Uterus (tissue), 4 donors: ENCODE data around the gene MEMO1. TPM values are rescaled to one million over a fixed set of nuclear protein-coding genes. Genes with fewer than 3 reads are reported as not detected.
"Not testable (repeated sequence)": the region's sequence is repeated elsewhere in the genome, so short reads cannot be mapped to it uniquely, and the experiment has no call there.

Experiments
- DNase-seq, 2 donors: peaks; one replicate each; pipeline ENCODE4 v3.0.0-alpha.2; 2019 to 2020
- H3K27ac ChIP-seq, 2 donors: fragments of 200-600 bp; sonication (generic); 1 replicate in 1 of 2; 2 replicates in 1 of 2; pipeline ENCODE4 v1.5.1; 2016 to 2018
- H3K27me3 ChIP-seq, 2 donors: fragments of 200-600 bp; sonication (generic); one replicate each; pipeline ENCODE4 v1.5.1; 2018 to 2019; ENCODE audit warnings: control low read depth in 1 of 2
- H3K36me3 ChIP-seq, 2 donors: fragments of 200-600 bp; sonication (generic); one replicate each; pipeline ENCODE4 v1.5.1; 2019; ENCODE audit warnings: control low read depth in 1 of 2
- H3K4me1 ChIP-seq, 2 donors: fragments of 200-600 bp; sonication (generic); one replicate each; pipeline ENCODE4 v1.5.1; 2018 to 2019; ENCODE audit warnings: control low read depth in 1 of 2
- H3K4me3 ChIP-seq, 2 donors: fragments of 200-600 bp; sonication (generic); 1 replicate in 1 of 2; 2 replicates in 1 of 2; pipeline ENCODE4 v1.5.1; 2018 to 2019; ENCODE audit warnings: mild to moderate bottlenecking in 1 of 2
- H3K9me3 ChIP-seq, 2 donors: fragments of 200-600 bp; sonication (generic); one replicate each; pipeline ENCODE4 v1.5.1; 2019; ENCODE audit warnings: control low read depth in 1 of 2
- CTCF ChIP-seq, 4 experiments: fragments of 200-600 bp in 2 of 4; fragments of 450-650 bp in 2 of 4; sonication (generic) in 2 of 4; IDR thresholded peaks; one replicate each; pipeline ENCODE4 v1.5.1; 2016 to 2019; ENCODE audit warnings: antibody characterized with exemption in 4 of 4, mild to moderate bottlenecking in 2 of 4, moderate library complexity in 1 of 4
- POLR2A ChIP-seq, 2 donors: fragments of 450-650 bp; IDR thresholded peaks; one replicate each; pipeline ENCODE4 v1.6.1; 2016; ENCODE audit warnings: antibody characterized with exemption in 2 of 2, mild to moderate bottlenecking in 1 of 2, moderate library complexity in 1 of 2
- intact Hi-C: fragments of 100-400 bp; cut with DNase I; formaldehyde crosslinking; loops from one replicate; pipeline ENCODE4 v1.15.1; 2023; ENCODE audit warnings: low total_unique reads
- total RNA-seq, 4 donors: library from RNA; depleted of rRNA in 3 of 4; stranded (reverse); fragments of >200 nt in 3 of 4; gene quantifications; one replicate each; pipeline versions ENCODE4 v1.1.0 to v1.2.4, GENCODE V29; 2014 to 2023
- donor health status: DM: yes; HTN: yes; CAD: no.

MEMO1 gene
- total RNA-seq, 4 donors from 2014 or later, result 7.9 to 51.1 (median 23.3) TPM

- intact Hi-C loops, result no loop called here
- H3K4me1 ChIP-seq, result no peaks in the 10 kb centered on the region
- no peaks in the 10 kb centered on the region for H3K9me3 ChIP-seq
- H3K27me3 ChIP-seq, result no peaks in the 10 kb centered on the region
- no peaks in the 10 kb centered on the region for H3K36me3 ChIP-seq
- H3K27ac ChIP-seq, result no peak overlapping the region
- H3K4me3 ChIP-seq, result no peak overlapping the region
- DNase-seq, result no peak
- TF ChIP-seq POLR2A (IDR thresholded peaks at IDR 0.05) (no peak), CTCF (IDR thresholded peaks at IDR 0.05) (no peak)
These were observed 32.8 kb upstream of the MEMO1 start for GRCh38 chr2:32043561-32043960.

DNA sequence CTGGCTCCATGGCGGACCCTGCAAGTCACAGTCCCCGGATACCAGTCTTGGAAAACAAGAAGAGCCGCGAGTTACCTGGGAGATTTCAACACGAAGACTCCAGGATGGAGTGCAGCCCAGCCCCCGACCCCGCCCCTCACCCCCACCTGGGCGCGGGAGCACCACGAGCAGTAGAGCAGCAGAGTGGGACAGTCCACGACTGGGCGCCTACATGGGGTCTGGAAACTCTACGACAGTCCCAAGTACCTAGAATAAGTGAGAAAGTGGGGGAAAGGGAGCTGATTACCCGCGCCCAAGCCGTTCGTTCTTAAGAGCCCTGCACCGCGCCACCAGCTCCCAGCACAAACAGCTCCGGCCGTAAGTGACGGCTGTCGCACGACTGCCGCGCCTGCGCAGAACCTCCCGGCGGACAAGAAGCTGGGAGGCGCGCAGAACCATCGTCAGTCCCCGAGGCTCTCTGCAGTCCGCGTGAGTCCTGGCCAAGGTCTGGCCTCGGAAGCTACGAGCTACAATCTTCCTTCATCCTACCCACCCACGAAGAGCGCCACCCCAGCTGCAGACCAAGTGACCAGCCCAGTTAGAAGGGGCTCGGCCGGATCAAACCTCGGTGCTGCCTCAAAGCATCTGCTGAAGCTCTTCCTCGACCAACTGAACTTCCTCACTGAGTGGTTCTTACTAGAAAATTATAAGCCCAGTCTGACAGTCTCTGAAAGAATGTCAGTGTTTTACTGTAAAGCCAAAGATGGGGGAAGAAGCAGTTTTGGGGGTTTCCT, 28.8 kb upstream of the MEMO1 start, which contains the start of gene DPY30:
DPY30 (minus strand) TSS at position 359 of the 773 bp plus-strand sequence; CDS start at position 10, 349 bp downstream.
- Histone ChIP-seq H3K27me3 (no peaks in the 10 kb centered on the region), H3K9me3 (no peaks in the 10 kb centered on the region), H3K4me3 (peak within 1 kb of the TSS; percentile 85 to 98), H3K4me1 (no peaks in the 10 kb centered on the region), H3K36me3 (no peaks in the 10 kb centered on the region), H3K27ac (peak within 1 kb of the TSS; percentile 84 to 85)
- DNase-seq, result peak; percentile 89 to 91
- TF ChIP-seq CTCF (IDR thresholded peaks at IDR 0.05) (peak in 2 of 4 experiments; percentile 11 to 13), POLR2A (IDR thresholded peaks at IDR 0.05) (peak; percentile 81 to 84)
- intact Hi-C loops, result no loop called here

DNA sequence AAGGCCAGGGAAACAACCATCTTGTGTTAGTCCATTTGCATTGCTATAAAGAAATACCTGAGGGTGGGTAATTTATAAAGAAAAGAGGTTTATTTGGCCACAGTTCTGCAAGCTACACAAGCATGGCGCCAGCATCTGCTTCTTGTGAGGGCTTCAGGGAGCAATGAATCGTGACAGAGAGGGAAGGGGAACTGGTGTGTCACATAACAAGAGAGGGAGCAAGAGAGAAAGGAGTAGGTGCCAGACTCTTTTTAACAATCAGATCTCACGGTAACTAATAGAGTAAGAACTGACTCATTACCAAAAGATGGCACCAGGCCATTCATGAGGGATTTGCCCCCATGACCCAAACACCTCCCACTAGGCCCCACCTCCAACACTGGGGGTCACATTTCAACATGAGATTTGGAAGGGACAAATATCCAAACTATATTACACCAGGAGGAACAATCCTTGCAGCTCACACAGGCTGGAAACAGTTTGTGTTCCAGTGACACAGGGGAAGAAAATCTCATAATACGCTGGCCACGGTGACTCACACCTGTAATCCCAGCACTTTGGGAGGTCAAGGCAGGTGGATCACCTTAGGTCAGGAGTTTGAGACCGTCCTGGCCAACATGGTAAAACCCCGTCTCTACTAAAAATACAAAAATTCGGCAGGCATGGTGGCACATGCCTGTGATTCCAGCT, 23.5 kb upstream of the MEMO1 start:
- H3K27ac ChIP-seq, DNase-seq, H3K9me3 ChIP-seq, H3K36me3 ChIP-seq, H3K27me3 ChIP-seq, H3K4me1 ChIP-seq, H3K4me3 ChIP-seq, intact Hi-C loops: not testable (repeated sequence)

- H3K27ac ChIP-seq, H3K36me3 ChIP-seq, H3K4me1 ChIP-seq, H3K9me3 ChIP-seq, DNase-seq, intact Hi-C loops, H3K4me3 ChIP-seq, H3K27me3 ChIP-seq: not testable (repeated sequence)
These were observed 8.1 kb upstream of the MEMO1 start for GRCh38 chr2:32018789-32019482.

DNA sequence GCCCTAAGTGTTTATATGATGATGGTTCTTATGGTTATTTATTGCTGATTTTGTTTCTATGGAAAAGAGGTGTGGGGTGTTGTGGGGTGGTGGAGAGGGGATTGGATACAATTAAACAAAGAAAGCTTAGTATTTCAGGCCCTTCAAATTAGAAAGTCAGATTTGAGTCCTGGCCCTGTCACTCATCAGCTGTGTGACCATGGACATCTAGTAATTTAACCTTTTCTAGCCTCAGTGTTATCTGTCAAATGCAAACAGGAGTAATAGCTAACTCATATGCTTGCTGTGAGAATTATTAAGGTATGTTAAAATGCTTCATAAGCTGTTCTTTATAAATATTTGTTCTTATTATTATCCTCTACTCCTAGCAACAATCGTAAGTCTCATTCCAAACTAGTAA, 2.1 kb upstream of the MEMO1 start:
- H3K36me3 ChIP-seq, result no peaks in the 10 kb centered on the region
- H3K4me3 ChIP-seq, result no peak overlapping the region
- no peaks in the 10 kb centered on the region for H3K9me3 ChIP-seq
- TF ChIP-seq POLR2A (IDR thresholded peaks at IDR 0.05) (no peak), CTCF (IDR thresholded peaks at IDR 0.05) (no peak)
- H3K27me3 ChIP-seq, result no peaks in the 10 kb centered on the region
- no peak overlapping the region for H3K27ac ChIP-seq
- no peak for DNase-seq
- peaks cover 5 to 10% of the 10 kb centered on the region in 2 donors for H3K4me1 ChIP-seq
- intact Hi-C loops, result no loop called here
